GM19035 (cell line): ENCODE measurements around the gene NQO2.
A peak's percentile ranks its signal among the peaks of the same experiment; 100 is the strongest.
"Not testable (repeated sequence)": the region's sequence is repeated elsewhere in the genome, so short reads cannot be mapped to it uniquely, and the experiment has no call there.

Experiments used
- ATAC-seq: cut with Tn5 transposase; IDR thresholded peaks from one replicate; pipeline ENCODE4 v1.9.1; 2021; ENCODE audit not compliant: unreplicated experiment

The NQO2 gene

DNA sequence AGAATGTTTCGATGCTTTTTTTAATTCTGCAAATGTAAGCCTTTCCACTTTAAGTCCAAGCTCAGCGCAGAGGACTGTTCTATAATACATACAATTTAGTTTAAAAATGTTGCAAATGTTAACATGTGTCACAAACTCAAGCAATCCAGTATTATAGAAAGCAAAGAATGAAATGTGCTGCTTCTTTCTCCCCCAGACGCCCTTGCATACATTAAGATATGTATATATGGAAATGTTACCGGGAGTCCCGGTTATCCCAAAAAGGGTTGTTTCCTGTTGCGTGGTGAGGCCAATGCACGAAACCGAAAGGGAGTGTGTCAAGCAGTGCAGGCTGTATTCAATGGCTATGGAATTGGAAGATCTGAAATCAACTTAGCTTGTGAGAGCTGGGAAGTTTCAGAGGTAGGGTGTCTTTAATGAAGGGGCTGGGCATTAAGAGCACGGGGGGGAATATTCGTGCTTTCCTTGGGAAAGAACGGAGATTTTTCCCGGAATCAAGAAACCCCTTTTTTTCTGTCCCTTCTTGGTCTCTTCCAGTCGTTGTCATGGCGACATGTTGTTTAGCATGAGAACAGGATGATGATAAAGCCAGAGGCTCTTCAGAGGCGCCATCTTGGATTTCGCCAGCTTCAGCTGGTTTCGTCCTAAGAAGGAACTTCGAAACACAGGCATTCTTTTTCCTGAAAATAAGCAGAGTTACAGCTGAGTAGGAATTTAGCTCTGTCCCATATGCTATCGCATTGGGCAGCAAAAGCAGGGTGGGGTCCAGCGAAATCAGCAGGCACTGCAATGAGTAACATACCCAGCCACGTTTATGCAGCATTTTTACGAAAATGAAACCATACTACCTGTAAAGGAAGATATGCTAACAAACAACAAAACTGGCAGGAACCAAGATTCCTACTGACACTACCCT lies 10.1 kb upstream of the NQO2 start:
- ATAC-seq: peak; percentile 63

- no peak for ATAC-seq
Observed at GRCh38 chr6:2990248-2990931, 9.3 kb upstream of the NQO2 start.

DNA sequence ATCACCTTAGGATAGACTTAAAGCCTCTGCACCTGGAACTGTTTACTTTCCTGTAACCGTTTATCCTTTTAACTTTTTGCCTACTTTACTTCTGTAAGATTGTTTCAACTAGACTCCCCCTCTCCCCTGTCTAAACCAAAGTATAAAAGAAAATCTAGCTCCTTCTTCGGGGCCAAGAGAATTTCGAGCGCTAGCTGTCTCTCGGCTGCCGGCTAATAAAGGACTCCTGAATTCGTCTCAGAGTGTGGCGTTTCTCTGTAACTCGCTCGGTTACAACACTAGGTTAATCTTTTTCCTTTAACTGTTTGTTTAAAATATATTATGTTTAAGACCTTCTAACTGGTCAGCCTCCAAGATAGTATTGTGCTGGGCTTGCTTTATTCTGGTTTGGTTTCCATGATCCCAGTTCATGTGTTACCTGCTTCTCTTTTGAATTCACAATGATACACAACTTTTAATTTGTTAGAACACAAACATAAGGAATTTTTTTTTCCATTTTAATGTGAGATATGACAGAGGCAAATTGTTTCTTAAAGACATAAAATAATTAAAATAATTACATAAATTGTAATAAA lies 8.7 kb upstream of the NQO2 start:
- ATAC-seq: no peak

DNA sequence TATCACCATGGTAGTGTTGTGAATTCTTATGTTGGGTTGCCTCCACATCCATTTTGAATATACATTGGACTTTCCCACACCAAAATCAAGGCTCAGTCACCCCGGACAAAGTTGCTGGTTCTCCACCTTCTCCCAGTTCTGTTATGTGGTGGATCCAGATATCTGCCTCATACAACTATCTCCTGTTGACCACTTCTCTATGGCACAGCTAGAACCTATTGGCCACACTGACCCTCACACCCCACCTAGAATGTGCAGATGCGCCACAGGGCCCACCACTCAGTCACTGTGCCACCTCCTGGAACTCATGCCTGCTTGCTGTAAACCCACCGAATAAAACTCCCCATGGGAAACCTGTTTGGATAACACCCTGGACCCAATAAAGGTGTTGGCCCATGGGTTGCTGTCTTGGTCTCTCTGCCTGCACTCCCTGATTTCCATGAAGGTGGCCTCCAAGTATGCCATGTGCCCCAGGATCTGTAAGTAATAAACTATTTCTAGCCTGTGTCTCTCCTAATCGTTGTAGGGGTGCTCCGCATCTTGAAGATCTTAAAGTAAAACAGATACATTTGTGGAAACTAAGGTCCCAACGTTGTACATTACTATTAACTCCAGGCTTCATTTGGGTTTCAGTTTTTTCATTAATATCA lies 7.2 kb upstream of the NQO2 start:
- no peak for ATAC-seq

DNA sequence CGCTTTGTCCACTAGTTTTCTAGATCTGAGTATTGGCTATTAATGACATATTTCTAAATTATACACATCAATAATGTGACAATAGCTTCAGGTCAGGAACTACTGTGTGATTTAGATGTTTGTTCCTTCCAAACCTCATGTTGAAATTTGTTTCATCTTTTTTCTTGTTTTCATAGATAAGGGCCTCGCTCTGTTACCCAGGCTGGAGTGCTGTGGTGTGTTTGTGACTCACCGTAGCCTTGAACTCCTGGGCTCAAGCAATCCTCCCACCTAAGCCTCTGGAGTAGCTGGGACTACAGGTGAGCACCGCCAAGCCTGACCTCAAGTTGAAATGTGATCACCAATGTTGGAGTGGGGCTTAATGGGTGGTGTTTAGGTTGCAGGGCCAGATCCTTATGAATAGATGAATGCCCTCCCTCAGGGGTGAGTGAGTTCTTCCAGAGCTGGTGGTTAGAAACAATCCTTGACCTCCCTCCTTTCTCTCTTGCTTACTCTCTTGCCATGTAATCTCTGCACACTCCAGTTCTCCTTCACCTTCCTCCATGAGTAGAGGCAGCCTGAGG lies 5.9 kb upstream of the NQO2 start:
- ATAC-seq: no peak

DNA sequence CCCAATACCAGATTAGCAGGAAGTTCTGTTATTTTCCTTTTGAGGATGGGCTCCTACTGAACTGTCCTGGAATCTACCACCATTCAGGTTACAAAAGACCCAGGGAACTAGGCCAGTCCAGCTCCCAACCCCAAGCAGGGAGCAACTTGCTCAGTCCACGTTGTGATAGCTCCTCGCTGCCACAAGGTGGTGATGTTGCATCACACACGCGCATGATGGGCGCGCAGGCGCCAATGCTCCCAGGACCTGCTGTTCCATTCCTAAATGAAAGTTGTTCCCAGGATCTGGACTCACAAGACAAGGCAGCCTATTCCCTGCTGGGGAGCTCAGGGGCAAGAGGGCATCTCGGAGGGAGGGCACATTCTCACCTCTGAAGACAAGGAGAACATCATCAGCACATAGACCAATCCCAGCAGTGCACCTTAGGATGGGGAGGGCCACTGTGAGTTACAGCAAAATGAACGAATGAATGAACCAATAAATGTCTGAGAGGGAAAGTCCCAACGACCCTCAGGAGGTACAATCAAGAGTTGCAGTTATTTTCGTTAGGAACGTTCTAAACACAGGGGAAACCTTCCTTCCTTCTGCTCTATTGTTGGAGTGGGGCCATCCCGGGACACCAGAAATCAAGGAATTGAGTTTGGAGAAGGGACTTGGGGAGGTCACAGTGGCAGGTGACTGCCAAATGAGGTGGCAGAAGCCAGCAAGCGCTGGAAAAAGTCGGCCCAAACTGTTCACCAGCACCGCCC lies 1.3 kb upstream of the NQO2 start:
- ATAC-seq: not testable (repeated sequence)

DNA sequence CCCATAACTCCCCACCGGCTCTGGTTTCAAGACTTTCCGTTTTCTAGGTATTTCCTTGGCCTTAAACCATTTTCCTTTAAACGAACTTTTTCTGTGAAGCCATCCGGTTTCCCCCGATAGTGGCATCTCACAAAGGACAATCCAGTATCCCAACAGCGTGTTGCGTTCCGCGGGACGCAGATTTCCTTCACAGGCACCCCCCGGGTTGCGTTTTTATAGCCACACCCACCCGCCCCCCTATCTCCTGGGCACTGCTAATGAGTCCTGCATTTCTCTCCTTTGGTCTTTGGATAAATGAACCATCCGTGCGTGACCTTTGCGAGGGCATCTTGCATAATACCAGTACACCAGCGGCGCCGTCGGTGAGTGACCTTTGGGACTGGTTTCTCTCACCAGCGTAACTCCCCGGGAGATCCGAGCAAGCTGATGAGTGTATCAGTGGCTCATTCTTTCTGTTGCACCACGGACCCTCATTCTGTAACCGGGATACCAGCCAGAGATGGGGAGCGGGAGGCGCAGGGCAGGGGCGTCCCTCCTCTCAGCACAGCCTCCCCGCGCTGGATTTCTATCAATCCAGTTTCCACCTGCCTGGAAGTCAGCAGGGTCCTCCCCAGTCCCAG lies 586 bp upstream of the NQO2 start:
- ATAC-seq: peak; percentile 25

DNA sequence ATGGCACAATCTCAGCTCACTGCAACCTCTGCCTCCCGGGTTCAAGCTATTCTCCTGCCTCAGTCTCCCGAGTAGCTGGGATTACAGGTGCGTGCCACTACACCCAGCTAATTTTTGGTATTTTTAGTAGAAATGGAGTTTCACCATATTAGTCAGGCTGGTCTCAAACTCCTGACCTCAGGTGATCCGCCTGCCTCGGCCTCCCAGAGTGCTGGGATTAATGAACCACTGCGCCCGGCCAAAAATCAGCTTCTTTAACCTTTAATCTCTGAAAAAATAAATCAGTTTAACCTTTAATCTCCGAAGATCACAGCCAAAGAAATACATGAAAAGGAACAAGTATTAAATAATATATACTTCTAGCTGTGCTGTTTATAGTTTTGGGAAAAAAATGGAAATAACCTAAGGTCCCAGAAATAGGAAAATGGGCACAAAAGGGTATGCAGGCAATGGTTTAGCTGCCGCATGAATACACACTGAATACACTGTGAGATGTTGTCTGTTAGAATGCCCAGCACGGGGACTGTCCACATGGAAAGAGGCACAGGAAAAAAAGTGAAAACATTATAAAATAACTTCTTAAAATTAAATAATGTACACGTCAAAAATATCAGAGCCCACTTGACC lies 1.6 kb downstream of the NQO2 start:
- ATAC-seq: no peak

DNA sequence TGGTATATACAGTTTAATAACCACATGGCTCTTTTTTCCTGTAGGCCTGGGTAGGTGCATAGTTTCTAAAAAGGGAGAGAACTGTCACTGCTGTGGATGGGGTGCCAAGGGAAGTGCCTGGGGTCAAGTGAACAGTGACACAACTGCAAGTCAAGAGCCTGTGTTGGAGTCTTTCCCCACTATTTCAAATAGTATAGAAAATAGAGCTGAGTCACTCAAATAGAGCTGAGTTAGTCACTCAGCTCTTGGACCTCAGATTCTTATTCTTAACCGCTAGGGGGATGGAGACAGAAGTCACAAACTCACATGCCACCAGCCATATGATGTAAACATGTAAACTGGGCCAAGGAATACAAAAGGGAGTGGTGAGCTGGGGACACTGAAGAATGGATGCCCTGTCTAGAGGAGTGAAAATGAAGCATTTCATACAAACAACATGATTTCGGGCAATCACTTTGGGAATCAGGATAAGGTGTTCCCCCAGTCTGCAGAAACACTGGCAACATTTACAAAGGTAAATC lies 2.1 kb downstream of the NQO2 start:
- ATAC-seq: no peak

- ATAC-seq: not testable (repeated sequence)
Observed at GRCh38 chr6:3003226-3003625, 3.5 kb downstream of the NQO2 start.

- ATAC-seq: no peak
Observed at GRCh38 chr6:3005077-3005476, 5.4 kb downstream of the NQO2 start.

DNA sequence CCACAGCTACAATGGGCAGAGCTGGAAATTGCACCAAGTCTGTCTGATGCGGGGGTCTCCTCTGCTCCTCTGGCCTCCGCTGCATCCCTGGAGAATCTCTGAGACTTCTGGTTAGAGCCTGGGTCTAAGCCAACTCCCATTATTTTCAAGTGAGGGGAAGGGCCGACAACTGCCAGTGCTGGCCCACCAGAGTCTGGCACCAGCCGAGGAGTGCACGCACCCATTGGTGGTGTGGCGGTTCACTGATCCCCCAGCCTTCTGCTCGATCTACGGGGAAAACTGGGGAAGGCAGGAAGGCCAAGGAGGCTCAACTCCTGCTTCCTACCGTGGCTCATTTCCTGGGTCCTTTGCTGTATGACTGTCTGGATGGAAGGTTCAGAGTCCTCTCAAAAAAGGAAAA lies 6.2 kb downstream of the NQO2 start:
- ATAC-seq: no peak

GRCh38 chr6:3006476-3006875 lies 6.8 kb downstream of the NQO2 start:
- ATAC-seq: no peak

DNA sequence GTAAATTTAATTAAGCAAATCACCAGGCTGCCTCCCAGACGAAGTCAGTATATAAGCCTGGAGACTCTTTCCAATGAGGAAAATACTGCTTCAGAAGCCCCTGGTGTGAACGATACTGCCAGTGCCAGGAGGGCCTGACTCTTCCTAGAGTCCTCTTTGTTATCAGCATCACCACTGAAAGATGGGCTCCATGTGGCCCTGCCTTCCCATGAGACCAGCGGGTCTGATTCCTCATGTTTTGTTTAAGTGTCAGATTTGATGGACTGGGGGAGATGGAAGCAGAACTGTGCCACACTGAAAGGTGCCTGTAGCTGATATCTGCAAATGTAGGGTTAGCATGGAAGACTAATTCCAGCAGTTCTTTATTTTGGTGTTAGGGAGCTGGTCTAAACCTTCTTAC lies 7.9 kb downstream of the NQO2 start:
- no peak for ATAC-seq

- not testable (repeated sequence) for ATAC-seq
Observed at GRCh38 chr6:3008712-3009265, 9.1 kb downstream of the NQO2 start.

- no peak for ATAC-seq
Observed at GRCh38 chr6:3009930-3010329, 10.2 kb downstream of the NQO2 start.

DNA sequence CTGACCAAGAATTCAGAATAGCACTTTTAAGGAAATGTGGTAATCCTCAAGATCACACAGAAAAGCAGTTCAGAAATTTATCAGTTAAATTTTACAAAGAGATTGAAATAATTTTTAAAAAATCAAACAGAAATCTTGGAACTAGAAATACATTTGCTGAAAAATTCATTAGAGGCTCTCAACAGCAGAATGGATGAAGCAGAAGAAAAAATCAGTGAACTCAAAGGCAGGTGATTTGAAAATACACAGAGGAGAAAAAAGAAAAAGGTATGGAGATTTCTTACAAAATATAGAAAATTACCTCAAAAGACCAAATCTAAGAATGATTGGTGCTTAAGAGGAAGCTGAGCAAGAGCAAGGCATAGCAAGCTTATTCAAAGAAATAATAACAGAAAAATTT lies 11.5 kb downstream of the NQO2 start:
- no peak for ATAC-seq

DNA sequence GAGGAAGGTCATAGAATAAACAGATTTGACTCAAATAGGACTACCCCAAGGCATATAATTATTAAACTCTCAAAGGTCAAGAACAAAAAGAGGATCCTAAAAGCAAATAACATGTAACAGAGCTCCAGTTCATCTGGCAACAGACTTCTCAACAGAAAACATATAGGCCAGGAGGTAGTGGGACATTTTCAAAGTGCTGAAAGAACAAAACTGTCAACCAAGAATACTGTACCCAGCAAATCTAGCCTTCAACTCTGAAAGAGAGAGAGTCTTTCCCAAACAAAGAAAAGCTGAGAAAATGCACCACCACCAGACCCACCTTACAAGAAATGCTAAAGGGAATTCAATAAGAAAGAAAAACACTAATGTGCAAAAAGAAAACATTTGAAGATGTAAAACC lies 11.9 kb downstream of the NQO2 start:
- no peak for ATAC-seq

- no peak for ATAC-seq
Observed at GRCh38 chr6:3013486-3013885, 13.8 kb downstream of the NQO2 start.
